GM19240 (cell line): ENCODE measurements around the gene ADAMTS17.

Experiments
- DNase-seq: peaks from one replicate; pipeline ENCODE4 v3.0.0; 2011; ENCODE audit warnings: low spot score; ENCODE audit not compliant: insufficient read length

ADAMTS17 gene, protein sequence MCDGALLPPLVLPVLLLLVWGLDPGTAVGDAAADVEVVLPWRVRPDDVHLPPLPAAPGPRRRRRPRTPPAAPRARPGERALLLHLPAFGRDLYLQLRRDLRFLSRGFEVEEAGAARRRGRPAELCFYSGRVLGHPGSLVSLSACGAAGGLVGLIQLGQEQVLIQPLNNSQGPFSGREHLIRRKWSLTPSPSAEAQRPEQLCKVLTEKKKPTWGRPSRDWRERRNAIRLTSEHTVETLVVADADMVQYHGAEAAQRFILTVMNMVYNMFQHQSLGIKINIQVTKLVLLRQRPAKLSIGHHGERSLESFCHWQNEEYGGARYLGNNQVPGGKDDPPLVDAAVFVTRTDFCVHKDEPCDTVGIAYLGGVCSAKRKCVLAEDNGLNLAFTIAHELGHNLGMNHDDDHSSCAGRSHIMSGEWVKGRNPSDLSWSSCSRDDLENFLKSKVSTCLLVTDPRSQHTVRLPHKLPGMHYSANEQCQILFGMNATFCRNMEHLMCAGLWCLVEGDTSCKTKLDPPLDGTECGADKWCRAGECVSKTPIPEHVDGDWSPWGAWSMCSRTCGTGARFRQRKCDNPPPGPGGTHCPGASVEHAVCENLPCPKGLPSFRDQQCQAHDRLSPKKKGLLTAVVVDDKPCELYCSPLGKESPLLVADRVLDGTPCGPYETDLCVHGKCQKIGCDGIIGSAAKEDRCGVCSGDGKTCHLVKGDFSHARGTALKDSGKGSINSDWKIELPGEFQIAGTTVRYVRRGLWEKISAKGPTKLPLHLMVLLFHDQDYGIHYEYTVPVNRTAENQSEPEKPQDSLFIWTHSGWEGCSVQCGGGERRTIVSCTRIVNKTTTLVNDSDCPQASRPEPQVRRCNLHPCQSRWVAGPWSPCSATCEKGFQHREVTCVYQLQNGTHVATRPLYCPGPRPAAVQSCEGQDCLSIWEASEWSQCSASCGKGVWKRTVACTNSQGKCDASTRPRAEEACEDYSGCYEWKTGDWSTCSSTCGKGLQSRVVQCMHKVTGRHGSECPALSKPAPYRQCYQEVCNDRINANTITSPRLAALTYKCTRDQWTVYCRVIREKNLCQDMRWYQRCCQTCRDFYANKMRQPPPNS

GRCh38 chr15:100341750-100342560 lies at the start of gene ADAMTS17:
ADAMTS17 (minus strand) TSS chr15:100341975; CDS start chr15:100341899, 76 bp downstream.
- DNase-seq, result peak; percentile 8

DNA sequence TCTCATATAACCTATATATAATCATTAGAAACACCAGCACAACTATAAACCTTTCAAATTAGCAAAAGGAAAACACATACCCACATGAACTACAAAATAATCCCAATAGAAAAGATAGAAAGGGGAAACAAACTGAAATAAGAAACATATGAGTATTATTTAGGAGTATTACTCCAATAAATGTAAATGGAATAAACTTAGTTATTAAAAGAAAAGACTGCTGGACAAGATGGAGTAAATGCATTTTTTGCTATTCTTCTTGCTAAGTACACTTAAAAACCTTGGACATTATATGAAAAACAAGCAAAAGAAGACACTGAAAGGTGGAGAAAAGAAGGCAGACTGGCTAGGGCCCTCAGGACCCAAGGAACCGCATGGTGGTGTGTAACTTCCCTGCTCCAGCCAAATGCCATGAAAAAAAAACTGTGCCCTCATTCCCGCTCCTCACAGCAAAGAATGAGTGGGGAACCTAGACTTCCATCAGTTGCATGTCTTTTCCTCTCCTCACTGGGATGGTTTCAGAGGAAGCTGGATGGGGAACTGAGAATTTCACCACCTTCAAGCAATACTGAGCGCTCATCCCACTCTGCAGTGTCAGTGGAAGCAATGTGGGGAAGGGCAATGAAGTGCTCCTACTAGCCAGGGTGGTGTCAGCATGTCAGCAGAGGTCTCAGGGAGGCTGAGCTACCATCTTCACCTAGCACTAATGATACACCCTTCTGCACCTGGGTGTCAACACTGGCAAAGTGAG lies 43.7 kb upstream of the ADAMTS17 start:
- DNase-seq, result no peak

GRCh38 chr15:100384108-100384410 lies 42.3 kb upstream of the ADAMTS17 start:
- DNase-seq, result no peak

- DNase-seq, result no peak
Observed at GRCh38 chr15:100383302-100384107, 41.7 kb upstream of the ADAMTS17 start.

DNA sequence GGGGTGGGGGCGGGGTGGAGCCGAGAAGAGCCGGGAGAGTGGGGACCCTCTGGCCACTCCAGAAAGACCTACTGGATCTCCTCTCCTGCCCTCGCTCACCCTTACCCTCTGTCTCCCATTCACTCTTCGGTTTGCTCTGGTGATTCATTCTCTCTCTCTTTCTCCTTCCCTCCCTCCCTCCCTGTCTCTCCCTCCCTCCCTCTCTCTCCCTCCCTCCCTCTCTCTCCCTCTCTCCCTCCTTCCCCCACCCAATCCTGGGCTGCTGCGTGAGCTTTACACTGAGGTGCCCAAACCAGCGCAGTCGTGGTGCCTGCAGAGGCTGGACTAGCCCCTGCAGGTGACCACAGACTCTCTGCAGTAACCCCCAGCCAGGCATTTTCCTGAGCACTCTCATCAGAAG lies 32.2 kb upstream of the ADAMTS17 start:
- DNase-seq, result no peak

DNA sequence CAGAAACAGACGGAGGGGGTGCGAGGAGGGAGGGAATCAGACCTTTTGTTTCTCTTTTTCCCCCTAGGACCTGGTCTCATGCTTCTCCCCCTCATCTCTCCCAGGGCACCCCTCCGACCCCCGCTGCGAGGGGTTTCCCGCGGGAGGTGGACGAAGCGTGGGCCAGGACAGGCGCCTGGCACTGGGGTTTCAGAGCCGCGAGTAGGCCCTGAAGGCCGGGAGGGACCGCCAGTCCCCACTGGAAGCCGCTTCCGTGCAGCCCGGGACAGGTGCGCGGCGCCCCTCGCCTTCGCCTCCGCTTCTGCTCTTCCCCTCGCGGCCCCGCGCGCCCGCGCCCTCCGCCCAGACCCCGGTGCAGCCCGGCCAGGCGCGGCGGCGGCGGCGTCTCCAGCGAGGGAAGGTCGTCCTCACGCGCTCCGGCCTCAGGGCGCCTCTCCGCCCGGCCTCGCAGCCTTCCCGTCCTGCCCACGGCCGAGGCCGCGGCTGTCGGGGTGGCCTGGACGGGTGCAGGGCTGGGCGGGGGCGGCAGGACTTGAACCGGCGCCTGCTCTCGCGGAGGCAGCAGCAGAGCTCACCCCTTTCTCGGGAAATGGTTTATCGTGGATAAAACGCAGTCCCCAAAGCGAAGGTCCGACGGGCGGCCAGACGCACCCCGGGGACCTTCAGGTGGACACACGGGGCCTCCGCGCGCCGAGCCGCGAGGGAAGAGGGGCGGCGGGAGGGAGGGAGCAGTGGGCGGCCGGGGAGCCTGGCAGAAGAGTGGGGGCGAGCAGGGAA lies 31.5 kb upstream of the ADAMTS17 start:
- DNase-seq, result no peak

DNA sequence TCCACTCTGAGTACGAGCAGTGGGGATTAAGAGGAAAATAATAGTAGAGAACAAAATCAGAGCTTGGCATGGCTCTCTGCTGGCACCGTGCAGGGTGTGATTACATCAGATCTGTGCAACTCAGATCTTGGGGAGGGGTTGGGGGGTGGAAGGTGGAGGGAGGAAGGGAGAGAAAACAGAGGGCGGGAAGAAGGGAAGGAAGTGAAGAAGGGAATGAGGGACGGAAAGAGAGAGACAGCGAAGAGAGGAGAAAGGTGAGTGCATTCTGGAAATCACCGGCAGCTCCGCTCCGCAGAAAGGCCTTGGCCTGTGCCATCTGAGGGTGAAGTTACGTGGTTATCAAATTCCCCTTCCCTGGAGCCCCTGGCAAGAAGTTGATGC lies 31.0 kb upstream of the ADAMTS17 start:
- DNase-seq, result no peak

GRCh38 chr15:100355342-100355741 lies 13.6 kb upstream of the ADAMTS17 start:
- no peak for DNase-seq

- no peak for DNase-seq
Observed at GRCh38 chr15:100353449-100353848, 11.7 kb upstream of the ADAMTS17 start.

GRCh38 chr15:100350434-100351226 lies 8.9 kb upstream of the ADAMTS17 start:
- no peak for DNase-seq

DNA sequence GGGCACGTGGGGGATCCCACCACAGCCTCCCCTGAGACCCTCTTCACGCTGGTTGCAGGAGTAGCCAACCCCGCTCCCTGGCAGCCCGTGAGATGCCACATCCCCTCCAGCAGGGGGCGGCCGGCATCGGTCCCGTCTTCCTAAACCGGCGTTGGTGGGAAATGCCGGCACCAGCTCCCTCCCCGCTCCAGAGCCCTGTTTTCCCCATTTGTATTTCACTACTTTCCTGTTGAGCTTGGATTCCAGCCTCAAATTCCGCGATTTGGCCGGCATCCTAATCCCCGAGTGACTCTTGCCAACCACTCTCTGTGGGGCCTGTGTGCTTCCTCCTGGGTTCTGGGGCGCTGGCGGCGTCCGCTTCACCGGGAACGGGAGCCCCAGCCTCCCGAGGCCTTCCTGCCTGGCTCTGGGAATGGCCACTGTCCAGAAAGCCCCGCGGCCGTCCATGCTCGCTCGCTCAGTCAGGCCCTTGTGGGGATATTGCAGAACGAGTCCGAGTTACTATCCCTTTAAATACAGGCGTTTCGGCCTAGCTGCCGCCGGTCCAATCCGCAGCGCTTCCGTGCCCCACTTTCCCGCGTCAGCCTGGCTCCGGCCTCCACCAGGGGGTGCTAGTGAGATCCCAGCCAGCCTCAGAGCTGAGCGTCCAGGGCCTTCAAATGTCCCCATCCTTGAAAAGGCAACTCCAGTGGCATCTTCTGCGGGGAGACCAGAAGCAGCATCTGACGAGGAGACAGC lies 8.1 kb upstream of the ADAMTS17 start:
- peak; percentile 63 for DNase-seq

GRCh38 chr15:100349321-100349695 lies 7.5 kb upstream of the ADAMTS17 start:
- no peak for DNase-seq

GRCh38 chr15:100348578-100348977 lies 6.8 kb upstream of the ADAMTS17 start:
- no peak for DNase-seq

GRCh38 chr15:100346866-100347512 lies 5.2 kb upstream of the ADAMTS17 start:
- no peak for DNase-seq

GRCh38 chr15:100345438-100345837 lies 3.7 kb upstream of the ADAMTS17 start:
- DNase-seq, result no peak

DNA sequence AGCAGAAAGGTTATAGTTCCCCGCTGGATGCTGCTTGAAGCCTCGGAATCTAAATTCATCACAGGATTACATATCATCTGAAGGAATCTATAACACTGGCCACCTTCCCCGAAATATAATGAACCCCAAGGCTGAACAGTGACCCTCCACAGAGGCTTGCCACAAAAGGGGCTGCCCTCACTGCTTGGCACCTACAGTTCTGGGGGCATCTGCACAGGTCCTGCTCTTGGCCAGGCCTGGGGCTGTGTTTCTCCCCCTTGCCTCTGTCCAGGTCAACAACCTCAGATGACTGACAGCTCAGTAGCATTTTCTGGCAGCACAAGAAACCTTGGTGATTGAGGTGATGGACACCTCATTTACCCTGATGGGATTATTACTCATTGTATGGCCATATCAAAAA lies 1.5 kb upstream of the ADAMTS17 start:
- no peak for DNase-seq

- no peak for DNase-seq
Observed at GRCh38 chr15:100341239-100341749, 481 bp downstream of the ADAMTS17 start.
